Measurements from ENCODE around the gene IQUB.
"Not testable (repeated sequence)": the region's sequence is repeated elsewhere in the genome, so short reads cannot be mapped to it uniquely, and the experiment has no call there.

IQUB gene

DNA sequence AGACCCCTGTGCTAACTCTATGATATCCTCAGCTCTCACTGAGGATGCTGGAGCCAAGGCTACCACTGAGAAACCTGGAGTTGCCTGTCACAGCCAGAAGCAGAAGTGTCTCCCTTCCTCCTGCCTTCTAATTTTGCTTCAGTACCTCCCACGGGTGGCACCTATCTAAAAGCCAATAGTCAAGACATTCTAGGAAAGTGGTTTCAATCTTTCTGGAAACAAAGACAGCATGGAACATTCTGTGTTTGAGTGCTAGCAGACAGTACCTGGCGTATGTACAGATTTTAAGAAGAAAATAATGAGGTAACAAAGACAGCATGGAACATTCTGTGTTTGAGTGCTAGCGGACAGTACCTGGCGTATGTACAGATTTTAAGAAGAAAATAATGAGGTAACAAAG, 126.4 kb downstream of the IQUB start:
- DNase-seq = not testable (repeated sequence)
